Stimulated activated naive CD4-positive, alpha-beta T cell treated with Interleukin-2 at 50 U/mL for 16 hours (primary cell): ENCODE results near the gene ZNF512B.
"Not testable (repeated sequence)": the region's sequence is repeated elsewhere in the genome, so short reads cannot be mapped to it uniquely, and the experiment has no call there.

Experiments used
- DNase-seq: peaks from one replicate; lab custom pipeline; 2025; lab: John Stamatoyannopoulos, UW

Gene ZNF512B

GRCh38 chr20:63977739-63978276, 8.1 kb upstream of the ZNF512B start:
- DNase-seq, result peak; percentile 61

GRCh38 chr20:63976980-63977738, 7.4 kb upstream of the ZNF512B start:
- DNase-seq, result no peak

GRCh38 chr20:63976511-63976910, 6.8 kb upstream of the ZNF512B start:
- not testable (repeated sequence) for DNase-seq

- DNase-seq, result no peak
Observed at GRCh38 chr20:63974402-63975200, 4.9 kb upstream of the ZNF512B start.

GRCh38 chr20:63973636-63974401, 4.1 kb upstream of the ZNF512B start:
- peak; percentile 72 for DNase-seq

- no peak for DNase-seq
Observed at GRCh38 chr20:63973160-63973479, 3.4 kb upstream of the ZNF512B start.

GRCh38 chr20:63972312-63973159, 2.8 kb upstream of the ZNF512B start:
- no peak for DNase-seq

GRCh38 chr20:63971960-63972311, 2.2 kb upstream of the ZNF512B start:
- DNase-seq, result not testable (repeated sequence)

GRCh38 chr20:63970714-63971431, 1.1 kb upstream of the ZNF512B start:
- no peak for DNase-seq

- peak; percentile 24 for DNase-seq
Observed at GRCh38 chr20:63968928-63969760, 586 bp downstream of the ZNF512B start.

GRCh38 chr20:63968136-63968927, 1.4 kb downstream of the ZNF512B start:
- no peak for DNase-seq

- DNase-seq, result no peak
Observed at GRCh38 chr20:63967330-63968135, 2.2 kb downstream of the ZNF512B start.

- DNase-seq, result no peak
Observed at GRCh38 chr20:63966944-63967322, 2.8 kb downstream of the ZNF512B start.

GRCh38 chr20:63966172-63966943, 3.4 kb downstream of the ZNF512B start:
- no peak for DNase-seq

GRCh38 chr20:63964412-63964811, 5.3 kb downstream of the ZNF512B start:
- no peak for DNase-seq

GRCh38 chr20:63963784-63964301, 5.9 kb downstream of the ZNF512B start:
- DNase-seq, result no peak

GRCh38 chr20:63963348-63963741, 6.4 kb downstream of the ZNF512B start:
- no peak for DNase-seq
